OCI-LY1 (cell line): ENCODE results near the gene TESPA1.

ENCODE experiments used
- H2AFZ ChIP-seq: fragments of 200-600 bp; sonication (generic), shearing (Covaris generic); 2 replicates; pipeline ENCODE4 v1.6.0; 2014; ENCODE audit warnings: antibody characterized with exemption, mild to moderate bottlenecking, low read length
- H3F3A ChIP-seq: fragments of 200-600 bp; sonication (generic), shearing (Covaris generic); 2 replicates; pipeline ENCODE4 v1.6.0; 2014; ENCODE audit warnings: mild to moderate bottlenecking, antibody characterized with exemption, low read length, moderate library complexity; ENCODE audit not compliant: insufficient read depth
- H3K27ac ChIP-seq: fragments of 200-600 bp; sonication (generic); 2 replicates; pipeline ENCODE4 v1.5.1; 2014; ENCODE audit warnings: low read length, mixed run types, mild to moderate bottlenecking, low read depth; ENCODE audit not compliant: poor library complexity, severe bottlenecking
- H3K27me3 ChIP-seq: fragments of 200-600 bp; sonication (generic); 2 replicates; pipeline ENCODE4 v1.6.0; 2014; ENCODE audit warnings: antibody characterized with exemption, mild to moderate bottlenecking, low read length, moderate library complexity; ENCODE audit not compliant: insufficient read depth
- H3K36me3 ChIP-seq: fragments of 200-600 bp; sonication (generic); 2 replicates; pipeline ENCODE4 v1.6.1; 2014; ENCODE audit warnings: mild to moderate bottlenecking, antibody characterized with exemption, low read length, moderate library complexity, mixed read lengths; ENCODE audit not compliant: insufficient read depth
- H3K4me1 ChIP-seq: fragments of 200-600 bp; sonication (generic); 2 replicates; pipeline ENCODE4 v1.5.1; 2014; ENCODE audit warnings: mild to moderate bottlenecking, low read length, moderate library complexity; ENCODE audit not compliant: insufficient read depth, severe bottlenecking
- H3K4me2 ChIP-seq: fragments of 200-600 bp; sonication (generic), shearing (Covaris generic); 2 replicates; pipeline ENCODE4 v1.6.1; 2014; ENCODE audit warnings: low read length
- H3K4me3 ChIP-seq: fragments of 200-600 bp; sonication (generic); 2 replicates; pipeline ENCODE4 v1.5.1; 2014; ENCODE audit warnings: low read length, low read depth, mild to moderate bottlenecking, mixed read lengths; ENCODE audit not compliant: poor library complexity, severe bottlenecking
- H3K79me2 ChIP-seq: fragments of 200-600 bp; shearing (Covaris generic); 2 replicates; pipeline ENCODE4 v1.6.1; 2016; ENCODE audit warnings: mixed run types, low read length, mixed read lengths; ENCODE audit not compliant: insufficient read depth
- H3K9ac ChIP-seq: fragments of 200-600 bp; sonication (generic), shearing (Covaris generic); 2 replicates; pipeline ENCODE4 v1.6.1; 2014; ENCODE audit warnings: mild to moderate bottlenecking, low read length, mixed read lengths
- H3K9me2 ChIP-seq: fragments of 200-600 bp; sonication (generic), shearing (Covaris generic); 2 replicates; pipeline ENCODE4 v1.6.1; 2014; ENCODE audit warnings: low read depth, mild to moderate bottlenecking, low read length, mixed read lengths
- H3K9me3 ChIP-seq: fragments of 200-600 bp; shearing (Covaris generic); 2 replicates; pipeline ENCODE4 v1.6.1; 2014; ENCODE audit warnings: low read length, mixed read lengths
- H4K20me1 ChIP-seq: fragments of 200-600 bp; sonication (generic), shearing (Covaris generic); 2 replicates; pipeline ENCODE4 v1.6.0; 2016; ENCODE audit warnings: mild to moderate bottlenecking, low read length; ENCODE audit not compliant: insufficient read depth
- EZH2 ChIP-seq: fragments of 200-600 bp; sonication (generic), shearing (Covaris generic); IDR thresholded peaks from 2 replicates; pipeline ENCODE4 v1.8.0; 2017; ENCODE audit warnings: borderline replicate concordance, mixed run types, mild to moderate bottlenecking, antibody characterized with exemption, low read length, moderate library complexity, mixed read lengths
- TF ChIP-seq, protein P1 (sequence below): fragments of 200-600 bp; sonication (generic), shearing (Covaris generic); IDR thresholded peaks from 2 replicates; pipeline ENCODE4 v1.5.1; 2017; ENCODE audit warnings: mild to moderate bottlenecking, antibody characterized with exemption, low read length, moderate library complexity, mixed read lengths

TESPA1 gene

DNA sequence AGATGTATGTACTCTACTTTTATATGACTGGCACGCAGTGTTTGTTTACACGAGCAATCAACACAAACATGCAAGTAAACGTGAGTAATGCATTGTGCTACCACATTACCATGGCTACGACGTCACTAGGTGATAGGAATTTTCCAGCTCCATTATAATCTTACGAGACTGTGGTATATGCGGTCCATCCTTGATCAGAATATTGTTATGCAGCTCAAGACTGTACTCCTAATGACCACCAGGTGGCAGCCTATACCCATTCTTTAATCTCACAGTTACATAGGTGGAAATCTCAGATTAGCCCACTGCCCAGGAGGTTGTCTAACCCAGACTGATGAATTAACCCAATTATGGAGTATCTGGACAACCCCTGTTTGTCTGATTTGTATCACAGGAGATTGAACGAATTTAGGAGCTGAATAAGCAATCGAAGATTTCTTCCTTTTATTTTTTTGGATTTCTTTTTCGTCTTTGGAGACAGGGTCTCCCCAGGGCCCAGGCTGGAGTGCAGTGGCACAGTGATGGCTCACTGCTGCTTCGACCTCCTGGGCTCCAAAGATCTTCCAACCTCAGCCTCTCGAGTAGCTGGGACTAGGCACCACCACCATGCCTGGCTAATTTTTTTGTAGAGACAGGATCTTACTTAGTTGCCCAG, 8.7 kb upstream of the TESPA1 start:
- Histone ChIP-seq H3K27ac (peak overlapping the region; percentile 95), H3K4me2 (peak overlapping the region; percentile 36; the same call in 1 of the 2 replicates), H3K36me3 (0 out of 2 replicates have a peak, but pooled peaks cover under 1% of the 10 kb centered on the region), H3K79me2 (no peaks in the 10 kb centered on the region), H3K9me3 (no peaks in the 10 kb centered on the region), H3K4me1 (peaks cover 49% of the 10 kb centered on the region), H3K27me3 (no peaks in the 10 kb centered on the region), H3K4me3 (no peak overlapping the region), H4K20me1 (no peaks in the 10 kb centered on the region), H3F3A (peaks cover 9% of the 10 kb centered on the region), H2AFZ (no peak overlapping the region), H3K9me2 (no peaks in the 10 kb centered on the region), H3K9ac (no peak overlapping the region)
- TF ChIP-seq, protein P1, sequence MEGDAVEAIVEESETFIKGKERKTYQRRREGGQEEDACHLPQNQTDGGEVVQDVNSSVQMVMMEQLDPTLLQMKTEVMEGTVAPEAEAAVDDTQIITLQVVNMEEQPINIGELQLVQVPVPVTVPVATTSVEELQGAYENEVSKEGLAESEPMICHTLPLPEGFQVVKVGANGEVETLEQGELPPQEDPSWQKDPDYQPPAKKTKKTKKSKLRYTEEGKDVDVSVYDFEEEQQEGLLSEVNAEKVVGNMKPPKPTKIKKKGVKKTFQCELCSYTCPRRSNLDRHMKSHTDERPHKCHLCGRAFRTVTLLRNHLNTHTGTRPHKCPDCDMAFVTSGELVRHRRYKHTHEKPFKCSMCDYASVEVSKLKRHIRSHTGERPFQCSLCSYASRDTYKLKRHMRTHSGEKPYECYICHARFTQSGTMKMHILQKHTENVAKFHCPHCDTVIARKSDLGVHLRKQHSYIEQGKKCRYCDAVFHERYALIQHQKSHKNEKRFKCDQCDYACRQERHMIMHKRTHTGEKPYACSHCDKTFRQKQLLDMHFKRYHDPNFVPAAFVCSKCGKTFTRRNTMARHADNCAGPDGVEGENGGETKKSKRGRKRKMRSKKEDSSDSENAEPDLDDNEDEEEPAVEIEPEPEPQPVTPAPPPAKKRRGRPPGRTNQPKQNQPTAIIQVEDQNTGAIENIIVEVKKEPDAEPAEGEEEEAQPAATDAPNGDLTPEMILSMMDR = peak; percentile 87
- TF ChIP-seq EZH2 = no peak

- Histone ChIP-seq H3K4me2 (peak overlapping the region; percentile 90), H3K27ac (peak overlapping the region; percentile 95), H3K9ac (peak overlapping the region; percentile 71), H3K79me2 (no peaks in the 10 kb centered on the region), H3K9me2 (no peaks in the 10 kb centered on the region), H2AFZ (no peak overlapping the region), H3K4me3 (peak overlapping the region; percentile 63), H3K9me3 (no peaks in the 10 kb centered on the region), H4K20me1 (no peaks in the 10 kb centered on the region), H3K36me3 (no peaks in the 10 kb centered on the region), H3K4me1 (peaks cover 61% of the 10 kb centered on the region), H3F3A (peaks cover 14% of the 10 kb centered on the region), H3K27me3 (no peaks in the 10 kb centered on the region)
- TF ChIP-seq EZH2 = no peak
- TF ChIP-seq, protein P1 = no peak
Measured at GRCh38 chr12:54991991-54992375, 7.4 kb upstream of the TESPA1 start.

GRCh38 chr12:54991161-54991990, 6.8 kb upstream of the TESPA1 start:
- no peaks in the 10 kb centered on the region for H4K20me1 ChIP-seq
- no peaks in the 10 kb centered on the region for H3K79me2 ChIP-seq
- peak overlapping the region; percentile 90 for H3K4me2 ChIP-seq
- H3K4me3 ChIP-seq = peak overlapping the region; percentile 63
- no peak overlapping the region for H2AFZ ChIP-seq
- TF ChIP-seq, protein P1 = no peak
- TF ChIP-seq EZH2 = no peak
- no peaks in the 10 kb centered on the region for H3K36me3 ChIP-seq
- peaks cover 62% of the 10 kb centered on the region for H3K4me1 ChIP-seq
- no peaks in the 10 kb centered on the region for H3K9me3 ChIP-seq
- no peaks in the 10 kb centered on the region for H3K27me3 ChIP-seq
- peak overlapping the region; percentile 71 for H3K9ac ChIP-seq
- H3F3A ChIP-seq = peaks cover 14% of the 10 kb centered on the region
- peak overlapping the region; percentile 95 for H3K27ac ChIP-seq
- no peaks in the 10 kb centered on the region for H3K9me2 ChIP-seq
